HG02884 (cell line): ENCODE results near the gene TTLL11.

Experiments used
- ATAC-seq: cut with Tn5 transposase; IDR thresholded peaks from one replicate; pipeline ENCODE4 v1.9.1; 2021; ENCODE audit warnings: mild to moderate bottlenecking, moderate library complexity; ENCODE audit not compliant: unreplicated experiment

TTLL11 gene

DNA sequence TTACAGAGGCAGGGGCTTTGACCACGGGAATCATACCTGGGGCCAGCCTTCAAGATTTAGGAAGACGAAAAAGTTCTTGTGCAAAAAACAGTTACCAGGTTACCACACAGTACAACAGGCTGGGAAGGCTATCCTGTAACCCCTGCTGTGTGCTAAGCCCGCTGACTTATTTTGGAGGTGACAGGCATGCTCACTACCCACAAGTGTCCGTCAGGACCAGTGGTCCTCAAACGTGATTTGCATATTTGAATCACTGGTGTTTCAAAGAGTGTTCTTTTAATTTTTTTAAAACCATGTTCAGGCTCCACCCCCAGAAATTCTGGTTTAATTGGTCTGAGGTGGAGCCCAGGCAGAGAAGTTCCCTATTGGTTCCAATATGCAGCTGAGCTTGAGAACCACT is 146.6 kb downstream of the TTLL11 start:
- no peak for ATAC-seq

DNA sequence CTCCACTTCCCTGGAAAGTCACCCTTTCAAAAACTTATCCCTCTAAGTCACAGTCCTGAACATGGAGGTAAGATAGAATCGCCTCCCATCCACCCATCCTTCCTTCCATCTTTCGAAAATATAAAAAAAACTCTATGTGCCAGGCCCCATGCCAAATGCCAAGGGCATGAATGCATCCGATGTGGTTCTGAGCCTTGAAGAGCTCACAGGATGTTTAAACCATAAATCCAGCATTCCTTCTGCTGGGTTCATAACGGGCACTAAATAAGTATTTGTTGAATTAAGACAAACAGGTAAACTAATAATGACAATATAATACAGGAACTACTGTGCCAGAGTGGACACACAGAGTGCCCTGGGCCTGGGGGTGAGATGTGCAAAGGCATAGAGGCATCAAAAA is 147.3 kb downstream of the TTLL11 start:
- ATAC-seq = no peak

DNA sequence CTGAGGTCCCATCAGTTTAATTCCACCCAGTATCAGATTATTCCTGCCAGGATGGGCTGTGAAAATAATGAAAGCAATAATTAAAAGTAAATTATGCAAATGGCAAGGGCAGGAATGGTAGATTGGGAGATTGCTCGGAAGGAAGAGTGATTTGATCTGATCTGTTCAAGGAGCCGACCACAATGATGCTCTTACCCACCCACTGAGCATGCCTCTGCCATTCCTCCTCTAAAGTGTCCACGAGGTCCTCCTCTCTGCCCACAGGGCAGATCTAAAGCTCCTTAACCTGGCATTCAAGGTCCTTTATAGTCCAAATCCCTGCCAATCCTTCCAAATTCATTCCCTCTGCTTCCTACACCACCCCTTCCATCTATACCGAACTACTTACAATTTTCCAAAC is 147.8 kb downstream of the TTLL11 start:
- ATAC-seq = no peak

DNA sequence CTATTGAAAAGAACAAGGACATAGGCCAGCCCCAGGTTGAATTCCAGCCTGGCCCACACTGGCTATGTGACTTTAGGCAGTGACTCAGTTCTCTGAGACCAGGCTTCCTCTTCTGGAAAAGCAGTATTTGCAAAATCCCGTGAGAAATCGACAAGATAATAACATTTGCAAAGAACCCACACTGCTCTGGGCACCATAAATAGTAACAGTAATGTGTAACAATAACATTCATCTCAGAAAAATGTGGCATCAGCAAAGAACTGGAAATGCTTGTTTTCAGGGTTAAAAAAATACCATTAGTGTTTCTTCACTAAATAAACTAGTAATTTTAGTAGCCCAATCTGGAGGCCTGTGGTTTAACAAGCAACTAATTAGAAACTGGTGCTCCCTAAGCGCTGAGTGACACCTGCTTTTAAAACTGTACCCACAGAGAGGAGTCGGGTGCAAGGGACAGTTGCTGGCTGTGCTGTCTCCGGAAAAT is 148.4 kb downstream of the TTLL11 start:
- no peak for ATAC-seq

DNA sequence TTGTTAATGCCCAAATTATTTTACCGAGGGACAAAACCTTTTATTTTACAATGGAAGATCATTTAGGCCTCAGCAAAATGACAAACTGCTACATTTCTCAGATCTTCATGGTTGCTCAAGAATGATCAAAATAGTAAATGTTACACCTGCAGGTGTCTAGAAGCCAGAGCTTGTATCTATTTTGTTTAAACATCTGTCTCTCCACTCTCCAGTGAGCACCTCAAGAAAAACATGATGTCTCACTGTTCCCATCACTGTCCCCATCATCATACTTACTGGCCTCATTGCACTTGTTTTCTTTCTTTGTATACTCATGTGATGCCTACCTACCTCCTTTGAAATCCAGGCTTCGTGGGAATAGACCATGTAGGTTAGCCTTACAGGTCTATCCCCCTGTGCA is 149.6 kb downstream of the TTLL11 start:
- ATAC-seq = no peak

DNA sequence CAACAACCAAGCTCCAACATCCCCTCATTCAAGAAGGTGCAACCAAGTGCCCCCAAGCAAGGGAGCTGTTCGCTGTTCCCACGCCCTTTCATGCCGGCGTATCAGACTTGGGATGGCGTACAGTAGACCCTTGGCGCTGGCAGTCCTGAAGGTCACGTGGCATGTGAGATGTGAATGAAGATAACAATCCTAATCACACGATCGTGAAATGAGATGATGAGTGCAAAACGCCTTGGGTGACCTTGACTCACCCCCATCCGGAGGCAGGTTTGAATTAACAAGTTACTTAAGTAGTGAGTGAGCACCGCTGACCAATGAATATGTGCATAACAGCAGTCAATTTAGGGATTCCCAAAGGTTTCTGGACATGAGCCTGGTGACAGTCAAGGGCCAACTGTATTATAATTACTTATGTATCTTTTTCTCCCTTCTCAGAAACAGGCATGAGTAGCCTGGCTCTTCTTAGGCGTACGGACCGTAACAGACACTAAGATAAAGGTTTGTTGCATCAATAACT is 150.2 kb downstream of the TTLL11 start:
- no peak for ATAC-seq

DNA sequence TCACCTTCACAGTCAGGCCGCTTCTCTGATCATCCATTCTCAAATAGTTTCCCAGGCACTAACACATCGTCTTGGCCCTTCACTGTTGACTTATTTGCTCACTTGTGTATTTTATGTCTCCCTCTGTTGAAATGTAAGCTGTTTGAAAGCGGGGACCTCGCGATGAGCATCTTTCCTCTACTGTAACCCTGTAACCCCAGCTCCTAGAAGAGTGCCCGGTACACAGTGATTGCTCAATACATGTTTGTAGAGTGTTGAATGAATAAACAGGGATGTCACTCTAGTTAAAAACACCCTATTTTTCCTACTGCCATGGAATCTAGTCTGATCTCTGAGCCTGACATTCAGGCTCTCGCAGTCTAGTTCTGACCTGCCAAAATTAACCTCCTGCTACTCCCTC is 150.8 kb downstream of the TTLL11 start:
- no peak for ATAC-seq

DNA sequence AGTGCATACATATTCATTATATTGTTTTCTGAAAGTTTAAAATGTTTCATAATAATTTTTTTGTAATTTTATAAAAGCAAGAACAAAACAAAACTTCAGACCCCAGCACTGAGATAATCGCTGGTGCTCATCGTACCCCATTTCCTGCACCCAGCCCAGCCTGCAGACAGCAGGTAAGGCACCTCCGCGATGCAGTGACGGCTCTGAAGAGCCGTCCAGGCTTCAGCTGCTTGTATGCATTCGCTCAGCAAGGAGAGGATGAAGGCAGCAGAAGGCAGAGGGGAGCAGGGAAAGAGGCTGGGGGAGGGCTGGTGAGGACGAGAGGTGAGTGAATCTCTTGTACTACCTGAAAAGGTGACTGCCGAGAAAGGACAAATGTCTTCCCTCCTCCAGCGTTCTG is 153.5 kb downstream of the TTLL11 start:
- ATAC-seq = no peak

DNA sequence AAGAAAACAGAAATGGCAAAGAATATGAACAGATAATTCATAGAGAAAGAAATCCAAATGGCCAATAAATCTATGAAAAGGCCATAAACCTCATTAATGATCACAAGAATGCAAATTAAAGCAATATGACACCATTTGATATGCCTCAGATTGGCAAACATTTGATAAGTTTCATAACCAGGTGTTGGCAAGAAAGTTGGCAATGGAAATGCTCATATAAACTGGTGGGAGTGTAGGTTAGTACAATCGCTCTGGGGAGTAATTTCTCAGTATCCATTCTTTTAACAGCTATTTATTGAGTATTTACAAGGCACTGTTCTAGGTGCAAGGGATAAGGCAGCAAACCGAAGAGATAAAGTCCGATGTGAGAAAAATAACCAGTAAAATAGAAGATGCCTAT is 154.5 kb downstream of the TTLL11 start:
- ATAC-seq = no peak

DNA sequence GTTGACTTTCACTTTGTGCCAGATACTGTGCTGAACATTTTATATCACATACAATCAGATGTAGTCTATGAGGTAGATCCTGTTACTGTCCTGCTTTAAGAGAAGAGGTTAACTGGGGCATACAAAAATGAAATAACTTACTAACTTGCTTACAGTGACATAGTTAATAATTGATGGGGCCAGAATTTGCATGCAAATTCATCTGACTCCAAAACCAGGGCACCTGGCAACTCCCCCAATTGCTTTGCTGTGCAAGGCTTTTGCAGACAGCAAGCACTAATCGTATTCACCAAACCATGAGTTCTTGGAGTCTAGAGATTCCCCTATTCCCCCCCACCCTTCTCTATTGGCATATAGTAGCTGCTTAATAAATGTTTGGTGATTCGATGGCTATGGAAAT is 155.9 kb downstream of the TTLL11 start:
- no peak for ATAC-seq

DNA sequence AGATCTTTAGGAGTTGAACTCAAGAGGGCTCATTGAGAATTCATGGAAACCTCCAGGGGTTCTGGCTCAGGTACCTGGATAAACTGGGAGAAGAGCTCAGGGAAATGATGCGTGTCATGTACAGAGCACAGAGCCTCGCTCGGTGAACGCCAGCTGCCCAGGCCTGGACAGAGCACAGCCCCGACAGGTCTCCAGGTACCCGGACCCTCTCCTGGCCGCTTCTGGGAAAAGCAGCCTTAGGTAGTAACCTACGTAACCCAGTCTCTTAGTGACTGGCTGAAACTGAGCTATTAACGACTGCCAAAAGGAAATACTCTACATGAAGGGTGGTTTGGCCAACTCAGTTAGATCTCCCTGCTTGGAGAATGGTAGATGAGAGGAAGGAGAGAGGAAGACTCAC is 157.4 kb downstream of the TTLL11 start:
- no peak for ATAC-seq

DNA sequence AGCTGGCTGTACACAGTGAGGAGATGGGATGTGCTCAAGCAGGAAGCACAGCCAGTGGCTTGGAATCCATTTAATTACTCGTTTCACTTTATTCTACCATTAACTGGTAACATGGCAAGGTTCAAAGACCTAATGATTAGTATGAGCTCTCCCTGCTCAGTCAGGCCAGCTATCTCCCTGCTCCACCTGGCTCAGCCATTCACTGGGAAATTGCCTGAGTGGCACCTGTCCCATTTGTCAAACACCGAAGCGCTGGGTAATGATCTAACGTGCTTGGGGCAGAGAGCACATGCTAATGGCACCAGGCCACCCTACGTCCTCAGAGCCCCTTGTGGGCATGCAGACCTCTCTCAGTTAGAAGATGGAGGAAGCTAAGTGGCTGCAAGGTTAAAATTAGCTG is 162.2 kb downstream of the TTLL11 start:
- no peak for ATAC-seq

DNA sequence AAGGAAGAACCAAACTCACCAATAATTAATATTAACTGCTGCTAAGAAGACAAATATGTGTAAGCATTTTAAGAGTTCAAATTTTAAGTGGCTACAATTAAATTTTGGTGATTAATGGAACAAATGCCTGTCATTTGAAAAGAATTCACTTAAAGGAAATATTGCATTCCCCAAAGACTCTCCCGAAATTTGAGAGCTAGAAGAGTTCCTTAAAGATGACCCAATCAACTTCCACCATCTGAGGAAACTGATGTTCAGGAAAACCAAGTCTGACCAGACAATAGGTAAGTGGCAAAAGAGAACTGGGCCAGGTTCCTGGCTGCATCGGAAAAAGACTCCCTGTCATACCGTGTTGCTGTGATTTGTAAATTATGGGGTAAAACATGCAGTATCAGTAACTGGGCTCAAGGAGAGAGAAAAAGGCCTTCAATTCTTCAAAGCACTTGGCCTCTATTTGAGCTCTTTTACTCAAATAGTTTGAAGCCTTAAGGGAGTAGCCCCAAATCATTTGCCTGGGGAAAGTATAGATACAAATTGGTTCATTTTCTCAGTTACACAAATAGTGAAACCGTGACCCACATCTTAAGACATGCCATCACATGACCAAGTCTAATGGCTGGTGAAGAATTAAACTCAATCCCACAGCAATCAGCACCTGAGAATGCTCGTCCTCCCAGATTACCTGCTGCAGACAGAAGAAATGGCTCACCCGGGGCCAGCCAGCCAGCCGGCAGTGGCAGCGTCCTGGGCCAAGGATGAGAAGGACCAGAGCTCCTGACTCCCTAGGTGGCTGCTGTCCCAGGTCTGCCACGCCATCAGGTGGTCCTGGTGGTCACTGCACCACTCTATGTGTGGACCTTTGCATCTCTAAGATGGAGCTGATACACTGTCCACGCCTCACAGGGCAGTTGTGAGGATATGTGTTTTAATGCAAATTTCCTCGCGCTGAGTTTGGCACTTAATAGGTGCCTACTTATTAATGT is 162.9 kb downstream of the TTLL11 start:
- no peak for ATAC-seq

DNA sequence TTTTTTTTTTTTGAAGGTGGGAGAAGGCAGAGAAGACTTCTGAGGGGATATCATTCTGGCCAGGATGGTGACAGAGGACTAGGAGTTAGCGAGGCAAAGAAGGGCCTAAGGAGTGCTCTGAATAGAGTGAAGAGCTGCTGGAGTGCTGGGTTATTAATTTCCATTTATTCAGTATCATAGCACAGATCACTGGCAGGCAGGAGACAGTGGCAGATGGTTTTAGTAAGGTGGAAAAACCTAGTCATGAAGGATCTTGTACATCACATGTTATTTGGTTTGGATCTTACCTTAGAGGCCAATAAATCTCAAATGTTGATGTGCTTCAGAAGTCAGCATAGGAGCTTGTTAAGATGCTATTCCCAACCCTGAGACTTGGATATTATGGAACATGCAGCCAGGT is 165.5 kb downstream of the TTLL11 start:
- no peak for ATAC-seq

DNA sequence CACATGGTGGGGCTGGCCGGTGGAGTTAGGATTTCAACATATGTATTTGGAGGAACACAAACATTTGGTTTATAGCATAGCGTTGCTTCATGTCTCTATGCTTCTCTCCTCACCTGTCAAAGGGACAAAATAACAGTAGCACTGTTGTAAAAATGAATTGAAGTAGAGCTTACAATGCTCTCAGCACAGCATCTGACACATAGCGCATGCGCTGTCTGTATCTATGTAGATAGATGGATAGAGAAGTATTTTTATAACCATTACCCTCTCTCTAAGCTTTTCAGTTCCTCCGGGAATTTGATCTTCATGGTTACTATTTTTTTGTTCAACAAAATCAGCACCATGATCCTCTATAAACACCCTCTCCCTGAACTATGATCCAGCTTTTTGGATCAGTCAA is 166.0 kb downstream of the TTLL11 start:
- ATAC-seq = no peak

DNA sequence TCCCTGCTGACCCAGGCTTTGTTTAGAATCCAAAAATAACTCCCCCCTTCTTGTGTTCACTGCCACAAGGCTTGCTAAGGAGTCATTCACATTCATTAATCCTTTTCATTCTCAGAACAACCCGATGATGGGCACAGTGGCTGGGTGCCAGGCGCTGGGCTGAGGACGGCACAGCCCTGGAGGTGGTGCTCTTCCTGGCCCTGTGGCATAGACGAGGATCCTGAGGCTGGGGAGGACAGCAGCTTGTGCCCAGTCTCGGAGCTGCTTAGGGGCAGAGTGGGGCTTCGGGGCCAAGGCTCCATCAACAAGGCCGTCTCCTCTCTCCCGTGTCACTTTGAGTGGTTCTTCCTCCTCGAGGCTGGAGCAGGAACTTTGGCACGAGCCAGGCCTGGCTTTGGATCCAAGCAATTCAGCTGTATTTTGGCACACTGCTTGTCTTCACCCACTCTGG is 166.7 kb downstream of the TTLL11 start:
- ATAC-seq = no peak

DNA sequence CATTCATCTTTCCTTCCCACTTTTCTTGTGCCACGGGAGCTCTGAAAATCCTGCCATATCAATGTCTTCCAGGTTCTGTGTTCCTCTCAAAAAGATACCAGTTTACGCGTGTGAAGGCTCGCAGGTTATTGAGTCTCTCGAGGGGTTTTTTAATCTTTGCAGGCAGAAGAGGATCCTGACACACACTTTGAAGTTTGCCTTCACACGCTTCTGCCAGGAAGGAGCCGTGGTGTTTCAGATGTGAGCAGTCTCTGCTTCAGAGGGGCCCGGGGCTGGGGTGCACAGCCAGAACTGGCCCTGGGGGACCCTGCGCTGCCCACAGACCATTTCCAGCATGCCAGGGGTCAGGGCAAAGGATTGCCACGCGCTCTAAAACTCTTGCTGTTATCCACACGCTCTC is 167.2 kb downstream of the TTLL11 start:
- ATAC-seq = no peak

DNA sequence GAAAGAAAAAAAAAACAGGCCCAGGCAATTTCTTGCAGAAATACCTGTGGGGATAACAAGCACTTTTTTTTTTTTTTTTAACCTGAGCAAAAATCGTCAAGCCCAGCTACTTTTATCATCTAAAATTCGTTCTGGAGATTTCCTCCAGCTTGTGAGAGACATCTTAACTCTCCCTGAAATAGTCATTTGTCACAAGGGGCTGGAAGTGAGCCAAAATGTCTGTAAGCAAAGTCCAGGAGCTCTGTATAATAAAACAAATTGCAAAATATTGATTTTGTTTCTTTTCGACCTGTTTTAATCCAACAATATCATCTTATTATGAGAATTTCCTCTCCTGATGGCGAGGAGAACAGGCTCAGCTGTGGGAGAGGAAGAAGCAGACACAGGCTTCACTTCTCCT is 168.4 kb downstream of the TTLL11 start:
- ATAC-seq = no peak

DNA sequence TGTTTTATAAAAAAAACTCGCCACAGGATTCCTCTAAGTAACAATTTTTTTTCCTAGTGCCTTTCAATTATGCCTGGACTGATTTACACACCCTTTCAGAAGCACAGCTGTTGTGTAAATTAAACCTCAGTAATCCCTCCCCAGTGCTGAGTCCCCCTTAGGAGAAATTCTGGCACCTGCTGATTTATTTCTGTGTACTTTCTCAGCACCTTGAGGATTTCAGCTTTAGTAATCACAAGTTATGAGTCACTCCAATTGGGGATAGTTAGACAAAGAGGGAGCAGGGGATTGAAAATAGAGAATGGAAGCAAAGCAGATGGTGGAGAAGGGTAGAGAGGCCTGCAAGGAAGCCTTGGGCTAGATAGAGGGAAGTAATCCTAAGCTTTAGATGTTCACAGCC is 171.7 kb downstream of the TTLL11 start:
- no peak for ATAC-seq

DNA sequence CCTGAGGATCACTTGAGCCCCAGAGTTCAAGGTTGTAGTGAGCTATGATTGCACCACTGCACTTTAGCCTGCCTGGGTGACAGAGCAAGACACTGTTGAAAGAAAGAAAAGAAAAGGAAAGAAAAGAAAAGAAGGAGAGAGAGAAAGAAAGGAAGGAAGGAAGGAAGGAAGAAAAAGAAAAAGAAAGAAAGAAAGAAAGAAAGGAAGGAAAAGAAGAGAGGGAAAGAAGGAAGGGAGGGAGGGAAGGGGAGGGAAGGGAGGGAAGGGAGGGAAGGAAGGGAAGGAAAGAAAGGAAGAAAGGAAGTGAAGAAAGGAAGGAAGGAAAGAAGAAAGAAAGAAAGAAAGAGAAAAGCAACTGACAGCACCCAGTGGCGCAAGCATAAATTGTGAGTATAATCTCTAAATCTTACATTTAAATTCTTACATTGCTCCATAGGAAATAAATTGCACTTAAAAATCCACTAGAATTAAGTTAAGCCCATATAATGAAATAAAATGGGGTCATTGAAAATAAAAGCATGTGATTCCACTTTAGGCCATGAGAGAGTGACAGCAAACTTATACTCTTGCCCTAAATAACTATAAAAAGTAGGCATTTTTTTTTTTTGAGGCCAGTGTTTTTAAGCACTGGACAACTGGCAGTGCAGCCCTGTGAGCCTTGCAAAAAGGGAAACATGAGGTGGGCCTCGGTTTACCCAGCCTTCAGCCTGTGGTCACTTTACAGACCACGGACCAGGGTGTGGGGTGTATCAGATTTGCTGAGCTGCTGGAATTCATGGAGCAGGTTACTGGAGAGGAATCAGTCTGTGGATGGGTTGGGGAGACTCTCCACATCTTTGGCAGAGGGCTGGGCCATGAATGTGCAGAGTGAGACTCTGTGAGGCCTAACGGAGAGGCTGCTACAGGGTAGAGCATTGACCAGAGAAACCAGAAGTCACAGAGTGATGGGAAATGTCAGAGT is 175.5 kb downstream of the TTLL11 start:
- no peak for ATAC-seq

DNA sequence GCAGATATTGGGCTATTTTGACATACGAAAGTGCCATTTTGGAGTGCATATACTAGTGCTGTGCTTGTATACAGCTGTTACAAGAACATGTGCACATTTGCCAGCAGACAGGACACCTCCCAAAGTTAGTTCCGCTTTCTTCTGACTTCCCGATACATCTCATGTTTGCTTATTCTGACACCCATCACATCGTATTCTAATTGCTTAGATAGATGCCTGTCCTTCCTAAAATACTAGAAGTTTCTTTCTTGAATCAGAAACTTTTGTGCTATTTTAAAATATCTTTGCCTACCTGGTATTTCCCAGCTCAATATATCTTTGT is 177.8 kb downstream of the TTLL11 start:
- no peak for ATAC-seq
